Measurements from ENCODE around the gene ARMH4. TPM values are rescaled to one million over a fixed set of nuclear protein-coding genes. Genes with fewer than 3 reads are reported as not detected.

Gene ARMH4
- total and polyA plus RNA-seq, 2 donors (not counting 1 experiment from before 2014, with no cell fraction given), result not detected

- Mint-ChIP-seq H3K4me3 (no peak overlapping the region), H3K27me3 (peaks cover 11% of the 10 kb centered on the region), H3K4me1 (no peaks in the 10 kb centered on the region), H3K9me3 (ENCODE audit: insufficient read depth) (no peaks in the 10 kb centered on the region), H3K27ac (no peak overlapping the region)
- no peak overlapping the region for H3K9ac ChIP-seq (ENCODE audit: low read length)
- H4K20me1 ChIP-seq (ENCODE audit: control insufficient read depth, insufficient read depth, low read length, poor library complexity, severe bottlenecking), result no peaks in the 10 kb centered on the region
- no peaks in the 10 kb centered on the region for H3K36me3 ChIP-seq (replicated peaks in 1 of 2; ENCODE audit: control extremely low read depth in 1 of 2, control insufficient read depth in 1 of 2, extremely low read depth in 1 of 2, insufficient read depth in 2 of 2, low read length in 1 of 2)
- H2AFZ ChIP-seq (ENCODE audit: insufficient read depth, low read depth, low read length, poor library complexity, severe bottlenecking), result no peak overlapping the region
- TF ChIP-seq EZH2 (IDR thresholded peaks at IDR 0.05; ENCODE audit: borderline replicate concordance, insufficient read depth, low read depth, low read length, poor library complexity, severe bottlenecking), result no peak
- no peak overlapping the region for H3K4me2 ChIP-seq (replicated peaks; ENCODE audit: low read depth, low read length, poor library complexity, severe bottlenecking)
- no peak overlapping the region for H3K27ac ChIP-seq (ENCODE audit: low read length in 2 of 2)
- DNase-seq, result no peak
- no peak for ATAC-seq (ENCODE audit: low read depth)
- POLR2A ChIA-PET, result no interaction called here
- CTCF ChIA-PET, result no interaction called here
- H3K27me3 ChIP-seq (replicated peaks in 1 of 4; ENCODE audit: control extremely low read depth in 1 of 4, control insufficient read depth in 3 of 4, insufficient read depth in 4 of 4, low read length in 3 of 4), result no peaks in the 10 kb centered on the region
- no peaks in the 10 kb centered on the region for H3K9me3 ChIP-seq (ENCODE audit: control extremely low read depth in 1 of 3, control insufficient read depth in 2 of 3, insufficient read depth in 1 of 3, low read length in 2 of 3)
- H3K4me1 ChIP-seq (ENCODE audit: control insufficient read depth in 2 of 2, insufficient read depth in 2 of 2, low read length in 2 of 2), result no peaks in the 10 kb centered on the region
- no peaks in the 10 kb centered on the region for H3K79me2 ChIP-seq (ENCODE audit: control insufficient read depth, insufficient read depth, low read length)
- no peak overlapping the region for H3K4me3 ChIP-seq (ENCODE audit: control extremely low read depth in 1 of 5, extremely low read depth in 1 of 5, insufficient read depth in 1 of 5, low read depth in 2 of 5, low read length in 4 of 5)
- intact Hi-C loops (cut with micrococcal nuclease), result no loop called here
Observed at GRCh38 chr14:58066115-58066514, 85.9 kb downstream of the ARMH4 start.

- Histone ChIP-seq H2AFZ (ENCODE audit: insufficient read depth, low read depth, low read length, poor library complexity, severe bottlenecking) (no peak overlapping the region), H4K20me1 (ENCODE audit: control insufficient read depth, insufficient read depth, low read length, poor library complexity, severe bottlenecking) (no peaks in the 10 kb centered on the region), H3K4me3 (ENCODE audit: control extremely low read depth in 1 of 5, extremely low read depth in 1 of 5, insufficient read depth in 1 of 5, low read depth in 2 of 5, low read length in 4 of 5) (no peak overlapping the region), H3K79me2 (ENCODE audit: control insufficient read depth, insufficient read depth, low read length) (no peaks in the 10 kb centered on the region), H3K9ac (ENCODE audit: low read length) (no peak overlapping the region), H3K27me3 (replicated peaks in 1 of 4; ENCODE audit: control extremely low read depth in 1 of 4, control insufficient read depth in 3 of 4, insufficient read depth in 4 of 4, low read length in 3 of 4) (peaks cover 0 to 3% (median 0%) of the 10 kb centered on the region in 4 experiments), H3K27ac (ENCODE audit: low read length in 2 of 2) (no peak overlapping the region), H3K9me3 (ENCODE audit: control extremely low read depth in 1 of 3, control insufficient read depth in 2 of 3, insufficient read depth in 1 of 3, low read length in 2 of 3) (no peaks in the 10 kb centered on the region), H3K36me3 (replicated peaks in 1 of 2; ENCODE audit: control extremely low read depth in 1 of 2, control insufficient read depth in 1 of 2, extremely low read depth in 1 of 2, insufficient read depth in 2 of 2, low read length in 1 of 2) (no peaks in the 10 kb centered on the region), H3K4me2 (replicated peaks; ENCODE audit: low read depth, low read length, poor library complexity, severe bottlenecking) (no peak overlapping the region), H3K4me1 (ENCODE audit: control insufficient read depth in 2 of 2, insufficient read depth in 2 of 2, low read length in 2 of 2) (no peaks in the 10 kb centered on the region)
- ChIA-PET POLR2A (no interaction called here), CTCF (interaction anchor here (1.8 kb wide), 1 partner anchor 10 kb away, joined by 4 read pairs; no protein-coding TSS in a partner anchor)
- Mint-ChIP-seq H3K4me3 (no peak overlapping the region), H3K9me3 (ENCODE audit: insufficient read depth) (no peaks in the 10 kb centered on the region), H3K27ac (no peak overlapping the region), H3K4me1 (no peaks in the 10 kb centered on the region), H3K27me3 (peaks cover 16% of the 10 kb centered on the region)
- intact Hi-C loops (cut with micrococcal nuclease), result no loop called here
- no peak for DNase-seq
- no peak for ATAC-seq (ENCODE audit: low read depth)
- no peak for TF ChIP-seq EZH2 (IDR thresholded peaks at IDR 0.05; ENCODE audit: borderline replicate concordance, insufficient read depth, low read depth, low read length, poor library complexity, severe bottlenecking)
- no peak for TF ChIP-seq CTCF (IDR thresholded peaks at IDR 0.05)
- 88% methylated on average over 2 of the region's 4 CpGs for WGBS (ENCODE audit: insufficient coverage)
Observed at GRCh38 chr14:58061581-58061980, 90.4 kb downstream of the ARMH4 start.

Measured in B cell (primary cell).